ENCODE measurements around the gene TMEM259. TPM values are rescaled to one million over a fixed set of nuclear protein-coding genes. Genes with fewer than 3 reads are reported as not detected.

TMEM259 gene
- total RNA-seq, 1 experiment from 2014 or later = 202 TPM

DNA sequence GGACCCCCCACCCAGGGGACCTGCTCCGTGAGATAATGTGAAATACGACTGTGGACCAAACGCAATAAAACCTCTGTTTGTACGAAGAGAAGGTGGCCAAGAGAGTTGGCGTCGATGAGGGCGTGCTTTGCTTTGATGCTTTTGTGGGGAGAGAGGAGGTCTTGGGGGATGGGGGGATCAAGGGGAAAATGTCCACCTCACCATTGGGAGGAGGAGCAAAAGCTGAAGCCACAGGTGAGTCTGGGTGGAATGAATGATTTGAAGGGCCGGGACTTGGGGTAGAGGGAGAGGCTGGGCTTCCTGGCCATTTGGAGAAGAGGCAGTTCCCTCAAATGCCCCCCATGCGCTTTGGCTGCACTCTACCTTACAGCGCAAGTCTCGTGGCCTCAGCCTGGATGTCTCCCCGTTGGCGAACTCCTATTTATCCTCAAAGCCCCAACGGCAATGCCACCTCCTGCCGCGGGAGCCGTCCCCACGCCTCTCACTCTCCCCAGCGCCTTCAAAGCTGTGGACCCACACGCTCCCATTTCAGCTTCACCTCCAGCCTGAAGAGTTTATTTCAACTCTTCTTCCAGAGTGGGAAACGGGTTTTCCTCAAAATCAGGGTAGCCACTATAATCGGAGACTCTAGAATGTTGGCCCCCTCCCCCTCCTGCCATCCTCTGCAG is 18.2 kb upstream of the TMEM259 start:
- ATAC-seq (no peak), DNase-seq (ENCODE audit: low read depth, low spot score) (no peak)
- TF ChIP-seq SIN3A (IDR thresholded peaks at IDR 0.05; ENCODE audit: low read depth) = no peak
- TF ChIP-seq, protein P1, sequence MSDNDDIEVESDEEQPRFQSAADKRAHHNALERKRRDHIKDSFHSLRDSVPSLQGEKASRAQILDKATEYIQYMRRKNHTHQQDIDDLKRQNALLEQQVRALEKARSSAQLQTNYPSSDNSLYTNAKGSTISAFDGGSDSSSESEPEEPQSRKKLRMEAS (IDR thresholded peaks at IDR 0.05) = no peak
- TF ChIP-seq EZH2 (IDR thresholded peaks at IDR 0.05) = no peak
- no peak for TF ChIP-seq POLR2A (IDR thresholded peaks at IDR 0.05; ENCODE audit: borderline replicate concordance, extremely low read depth, insufficient read depth, insufficient read length)
- TF ChIP-seq, protein P2, sequence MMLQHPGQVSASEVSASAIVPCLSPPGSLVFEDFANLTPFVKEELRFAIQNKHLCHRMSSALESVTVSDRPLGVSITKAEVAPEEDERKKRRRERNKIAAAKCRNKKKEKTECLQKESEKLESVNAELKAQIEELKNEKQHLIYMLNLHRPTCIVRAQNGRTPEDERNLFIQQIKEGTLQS (IDR thresholded peaks at IDR 0.05) = no peak
- TF ChIP-seq ZBTB33 (IDR thresholded peaks at IDR 0.05; ENCODE audit: extremely low read depth, insufficient replicate concordance, low read length) = no peak
- no peak for TF ChIP-seq SP1 (IDR thresholded peaks at IDR 0.05; ENCODE audit: low read depth)
- Histone ChIP-seq H4K20me1 (ENCODE audit: insufficient read depth) (no peaks in the 10 kb centered on the region), H3K9ac (ENCODE audit: low read length) (peak overlapping the region; percentile 67), H3K27ac (ENCODE audit: low read depth, low read length) (peak overlapping the region; percentile 71), H3K9me3 (ENCODE audit: control insufficient read depth in 1 of 2, insufficient read depth in 1 of 2, low read depth in 1 of 2, low read length in 2 of 2) (no peaks in the 10 kb centered on the region), H3K27me3 (ENCODE audit: insufficient read depth, low read length) (no peaks in the 10 kb centered on the region), H3K4me1 (ENCODE audit: control insufficient read depth in 1 of 2, insufficient read depth in 2 of 2, low read length in 2 of 2) (peaks cover 25 to 60% of the 10 kb centered on the region in 2 experiments), H3K4me2 (ENCODE audit: low read length) (peak overlapping the region; percentile 88), H3K79me2 (ENCODE audit: insufficient read depth, low read length) (peaks cover 17% of the 10 kb centered on the region; the same call in 1 of the 2 replicates), H2AFZ (ENCODE audit: low read depth, low read length, poor library complexity, severe bottlenecking) (no peak overlapping the region), H3K36me3 (ENCODE audit: control insufficient read depth in 1 of 2, insufficient read depth in 2 of 2, low read length in 2 of 2) (peaks cover 4 to 12% of the 10 kb centered on the region in 2 experiments; a peak in 3 of 4 replicates), H3K9me2 (ENCODE audit: insufficient read depth) (no peaks in the 10 kb centered on the region), H3K4me3 (replicated peaks in 1 of 2; ENCODE audit: low read depth in 1 of 2, low read length in 2 of 2) (peak overlapping the region; percentile 91)
- RAD21 ChIA-PET (ENCODE audit: low non-redundant PET in 1 of 2, low total read pairs in 2 of 2, uncharacterized antibody in 2 of 2, unreplicated experiment in 2 of 2) = interaction anchor here (1.0 to 1.1 kb wide), 2 partner anchors 12 to 14 kb away, joined by 4 read pairs; no protein-coding TSS in a partner anchor
- POLR2A ChIA-PET = interaction anchor here (0.7 to 7.8 kb wide), 6 partner anchors 12 to 230 kb away, joined by 3 to 85 read pairs (median 6); partner anchors contain the start of genes CIRBP, CNN2, RNU6-2 and WDR18
- CTCF ChIA-PET = interaction anchor here (1.1 kb wide), 3 partner anchors 11 to 227 kb away, joined by 3 to 7 read pairs (median 4); no protein-coding TSS in a partner anchor
- no TSS peak for BruUV-seq (replicated peaks)
- intact Hi-C loops (cut with micrococcal nuclease) = no loop called here

All from HCT116 (cell line).